Erythroblast (primary cell): ENCODE results near the gene SLC16A1.

Experiments
- GATA1 ChIP-seq: IDR thresholded peaks from 2 replicates; pipeline ENCODE4 v1.6.1; 2011; ENCODE audit warnings: low read depth, mild to moderate bottlenecking, control low read depth, low read length, moderate library complexity
- POLR2A ChIP-seq: IDR thresholded peaks from 2 replicates; pipeline ENCODE4 v1.6.1; 2011; ENCODE audit warnings: mild to moderate bottlenecking, low read length

DNA sequence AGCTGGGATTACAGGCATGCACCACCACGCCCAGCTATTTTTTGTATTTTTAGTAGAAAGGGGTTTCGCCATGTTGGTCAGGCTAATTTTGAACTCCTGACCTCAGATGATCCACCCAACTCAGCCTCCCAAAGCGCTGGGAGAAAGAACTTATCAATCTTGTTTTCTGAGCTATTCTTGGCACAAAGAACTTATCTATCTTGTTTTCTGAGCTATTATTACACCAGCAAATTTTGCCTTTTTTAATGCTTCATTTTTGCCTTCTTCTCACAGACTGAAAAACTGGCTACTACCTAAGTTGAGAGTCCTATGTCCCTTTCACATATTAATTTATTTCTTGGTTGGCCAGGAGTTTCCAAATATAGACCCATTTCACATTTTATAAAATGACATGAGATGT lies 9.3 kb downstream of the SLC16A1 start:
- TF ChIP-seq POLR2A = no peak
- no peak for TF ChIP-seq GATA1
